Neural cell (in vitro differentiated cells): Measurements from ENCODE around the gene BTBD9. TPM values are rescaled to one million over a fixed set of nuclear protein-coding genes. Genes with fewer than 3 reads are reported as not detected.

Source experiments
- H2AFZ ChIP-seq: fragments of 200-600, 300-800 bp; sonication (generic), shearing (Covaris generic); 2 replicates; pipeline ENCODE4 v1.6.0; 2014; ENCODE audit warnings: low read depth, mild to moderate bottlenecking, antibody characterized with exemption, low read length, moderate library complexity
- H3F3A ChIP-seq: fragments of 200-600 bp; shearing (Covaris generic); 2 replicates; pipeline ENCODE4 v1.6.1; 2016; ENCODE audit warnings: mild to moderate bottlenecking, moderate library complexity, mixed read lengths, antibody characterized with exemption, low read length; ENCODE audit not compliant: insufficient read depth, poor library complexity, severe bottlenecking
- H3K27ac ChIP-seq: fragments of 200-600, 300-800 bp; sonication (generic), shearing (Covaris generic); 2 replicates; pipeline ENCODE4 v1.5.1; 2014; ENCODE audit warnings: mild to moderate bottlenecking, low read length, moderate library complexity
- H3K27me3 ChIP-seq: fragments of 300-800, 200-600 bp; sonication (generic), shearing (Covaris generic); 2 replicates; pipeline ENCODE4 v1.6.0; 2014; ENCODE audit warnings: mild to moderate bottlenecking, low read depth, low read length, moderate library complexity; ENCODE audit not compliant: insufficient read depth
- H3K36me3 ChIP-seq: fragments of 300-800, 200-600 bp; sonication (generic), shearing (Covaris generic); 2 replicates; pipeline ENCODE4 v1.5.1; 2014; ENCODE audit warnings: mild to moderate bottlenecking, antibody characterized with exemption, low read length, moderate library complexity; ENCODE audit not compliant: insufficient read depth
- H3K4me2 ChIP-seq: fragments of 300-800, 200-600 bp; sonication (generic), shearing (Covaris generic); 2 replicates; pipeline ENCODE4 v1.6.0; 2014; ENCODE audit warnings: mild to moderate bottlenecking, low read length
- H3K4me3 ChIP-seq: fragments of 300-800, 200-600 bp; sonication (generic), shearing (Covaris generic); 2 replicates; pipeline ENCODE4 v1.5.1; 2014; ENCODE audit warnings: mild to moderate bottlenecking, low read length, moderate library complexity
- H3K79me2 ChIP-seq: fragments of 200-600 bp; shearing (Covaris generic); replicated peaks from 2 replicates; pipeline ENCODE4 v1.6.0; 2014; ENCODE audit warnings: mild to moderate bottlenecking, low read length, moderate library complexity; ENCODE audit not compliant: insufficient read depth
- H3K9ac ChIP-seq: fragments of 300-800, 200-600 bp; sonication (generic), shearing (Covaris generic); 2 replicates; pipeline ENCODE4 v1.6.1; 2016; ENCODE audit warnings: mild to moderate bottlenecking, low read length, mixed read lengths
- H3K9me2 ChIP-seq: fragments of 200-600 bp; shearing (Covaris generic); 2 replicates; pipeline ENCODE4 v1.6.1; 2016; ENCODE audit warnings: mild to moderate bottlenecking, low read length, mixed read lengths; ENCODE audit not compliant: insufficient read depth
- H3K9me3 ChIP-seq: fragments of 200-600, 300-800 bp; sonication (generic), shearing (Covaris generic); 2 replicates; pipeline ENCODE4 v1.6.1; 2016; ENCODE audit warnings: mild to moderate bottlenecking, mixed run types, low read length, moderate library complexity, mixed read lengths
- H4K20me1 ChIP-seq: fragments of 200-600 bp; shearing (Covaris generic); 2 replicates; pipeline ENCODE4 v1.6.1; 2016; ENCODE audit warnings: mild to moderate bottlenecking, mixed run types; ENCODE audit not compliant: insufficient read depth
- CTCF ChIP-seq: fragments of 450-650 bp; IDR thresholded peaks from 2 replicates; pipeline ENCODE4 v1.5.1; 2014; ENCODE audit warnings: antibody characterized with exemption, mild to moderate bottlenecking, moderate library complexity; ENCODE audit not compliant: poor library complexity, severe bottlenecking
- EP300 ChIP-seq: fragments of 450-650 bp; conservative IDR thresholded peaks from 2 replicates; pipeline ENCODE4 v1.6.1; 2014; ENCODE audit warnings: antibody characterized with exemption, mild to moderate bottlenecking, moderate library complexity; ENCODE audit not compliant: poor library complexity, severe bottlenecking
- EZH2 ChIP-seq: fragments of 200-600, 300-800 bp; shearing (Covaris generic), sonication (generic); IDR thresholded peaks from 2 replicates; pipeline ENCODE4 v1.6.1; 2014; ENCODE audit warnings: antibody characterized with exemption, low read length, borderline replicate concordance, mild to moderate bottlenecking; ENCODE audit not compliant: insufficient read depth, poor library complexity, severe bottlenecking
- MXI1 ChIP-seq: fragments of 450-650 bp; conservative IDR thresholded peaks from 2 replicates; pipeline ENCODE4 v1.6.1; 2014; ENCODE audit warnings: antibody characterized with exemption, mild to moderate bottlenecking; ENCODE audit not compliant: poor library complexity, severe bottlenecking
- POLR2AphosphoS5 ChIP-seq: IDR thresholded peaks from 2 replicates; pipeline ENCODE4 v1.6.1; 2012
- RAD21 ChIP-seq: fragments of 450-650 bp; conservative IDR thresholded peaks from 2 replicates; pipeline ENCODE4 v1.6.1; 2014; ENCODE audit warnings: antibody characterized with exemption, mild to moderate bottlenecking, moderate library complexity
- REST ChIP-seq: IDR thresholded peaks from 2 replicates; pipeline ENCODE4 v1.6.1; 2012; ENCODE audit warnings: borderline replicate concordance
- SMC3 ChIP-seq: fragments of 450-650 bp; conservative IDR thresholded peaks from 2 replicates; pipeline ENCODE4 v1.6.1; 2014; ENCODE audit warnings: antibody characterized with exemption, mild to moderate bottlenecking, moderate library complexity; ENCODE audit not compliant: poor library complexity
- TAF1 ChIP-seq: IDR thresholded peaks from 2 replicates; pipeline ENCODE4 v1.6.1; 2012; ENCODE audit warnings: low read depth
- polyA plus RNA-seq: library from polyadenylated mRNA; depleted of rRNA; stranded (reverse); fragments of >200 nt; gene quantifications from 2 replicates; pipeline ENCODE4 v1.2.3, GENCODE V29; 2014

Gene BTBD9
- polyA plus RNA-seq, 1 donor from 2014 or later: 6.2 TPM

- Histone ChIP-seq H3K27ac (no peak overlapping the region), H3K9ac (no peak overlapping the region), H3K9me2 (no peaks in the 10 kb centered on the region), H3K79me2 (no peaks in the 10 kb centered on the region), H3K36me3 (no peaks in the 10 kb centered on the region), H3K9me3 (no peaks in the 10 kb centered on the region), H4K20me1 (no peaks in the 10 kb centered on the region), H3K4me2 (no peak overlapping the region), H3F3A (peaks cover 3% of the 10 kb centered on the region), H2AFZ (no peak overlapping the region), H3K4me3 (no peak overlapping the region), H3K27me3 (no peaks in the 10 kb centered on the region)
- no peak for TF ChIP-seq EP300
- TF ChIP-seq MXI1: no peak
- TF ChIP-seq CTCF: no peak
- no peak for TF ChIP-seq RAD21
- TF ChIP-seq TAF1: no peak
- no peak for TF ChIP-seq POLR2AphosphoS5
- TF ChIP-seq SMC3: no peak
- no peak for TF ChIP-seq EZH2
- no peak for TF ChIP-seq REST
These were observed 454.5 kb downstream of the BTBD9 start for GRCh38 chr6:38185244-38185643.

- Histone ChIP-seq H3K27ac (no peak overlapping the region), H3K36me3 (no peaks in the 10 kb centered on the region), H3K9me2 (no peaks in the 10 kb centered on the region), H2AFZ (no peak overlapping the region), H3K79me2 (no peaks in the 10 kb centered on the region), H3K4me3 (no peak overlapping the region), H3K9me3 (no peaks in the 10 kb centered on the region), H4K20me1 (no peaks in the 10 kb centered on the region), H3K4me2 (no peak overlapping the region), H3K27me3 (no peaks in the 10 kb centered on the region), H3F3A (peaks cover 3% of the 10 kb centered on the region), H3K9ac (no peak overlapping the region)
- TF ChIP-seq EP300: no peak
- TF ChIP-seq REST: no peak
- TF ChIP-seq CTCF: no peak
These were observed 455.1 kb downstream of the BTBD9 start for GRCh38 chr6:38184585-38185080.
